H54 (cell line): ENCODE results near the gene PANX3.

ENCODE experiments used
- DNase-seq: peaks from one replicate; pipeline ENCODE4 v3.0.0; 2011; ENCODE audit warnings: low spot score, mixed read lengths; ENCODE audit not compliant: insufficient read length
- FAIRE-seq: peaks from 3 replicates; lab custom pipeline; 2011; peaks lifted over from hg19 to GRCh38; lab: Jason Lieb, UNC
- POLR2A ChIP-seq: IDR thresholded peaks from 2 replicates; pipeline ENCODE4 v1.6.1; 2011; ENCODE audit warnings: low read depth, mild to moderate bottlenecking, low read length

PANX3 gene

GRCh38 chr11:124627546-124627945 lies 16.3 kb downstream of the PANX3 start:
- TF ChIP-seq POLR2A = no peak
- DNase-seq (no peak), FAIRE-seq (no peak)

DNA sequence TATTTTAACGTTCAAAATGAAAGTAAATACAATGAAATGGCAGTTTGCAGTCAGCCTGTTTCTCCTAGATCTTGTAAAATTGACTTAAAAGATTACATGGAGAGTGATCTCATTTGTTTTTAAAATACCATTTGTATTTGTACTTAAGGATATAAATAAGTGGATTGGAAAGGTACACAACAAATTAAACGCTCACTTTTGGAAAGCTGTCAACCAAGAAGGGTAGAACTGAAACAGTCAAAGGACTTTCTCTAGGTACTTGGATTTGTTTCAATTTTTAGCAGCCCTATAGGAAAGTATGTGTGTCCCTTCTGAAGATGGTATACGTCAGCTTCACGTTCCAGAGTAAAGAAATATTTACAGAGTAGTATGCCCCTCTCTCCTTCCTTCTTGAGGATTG lies 18.7 kb downstream of the PANX3 start:
- no peak for TF ChIP-seq POLR2A
- FAIRE-seq = no peak
- no peak for DNase-seq

- FAIRE-seq (no peak), DNase-seq (no peak)
- TF ChIP-seq POLR2A = no peak
Measured at GRCh38 chr11:124633355-124633754, 22.1 kb downstream of the PANX3 start.

- no peak for FAIRE-seq
- DNase-seq = no peak
- TF ChIP-seq POLR2A = no peak
Measured at GRCh38 chr11:124635932-124636331, 24.7 kb downstream of the PANX3 start.

DNA sequence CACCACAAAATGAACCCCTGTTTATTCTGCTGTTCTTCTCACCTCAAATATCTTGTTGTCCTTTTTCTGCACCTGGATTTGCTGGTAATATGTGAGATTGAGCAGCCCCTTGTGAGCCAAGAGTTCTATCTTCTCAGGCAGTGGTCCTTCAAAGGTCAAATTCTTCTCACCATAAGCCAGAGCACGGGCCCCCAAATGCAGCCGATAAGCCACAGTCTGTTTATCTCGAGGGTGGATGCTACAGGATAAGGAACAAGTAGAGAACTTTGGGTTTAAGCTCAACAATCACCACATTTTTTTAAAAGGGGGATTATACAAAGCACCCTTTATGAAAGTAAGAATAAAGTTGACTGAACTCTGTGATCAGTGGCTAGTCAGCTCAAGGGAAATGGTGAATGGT lies 27.3 kb downstream of the PANX3 start:
- FAIRE-seq (no peak), DNase-seq (no peak)
- TF ChIP-seq POLR2A = no peak

DNA sequence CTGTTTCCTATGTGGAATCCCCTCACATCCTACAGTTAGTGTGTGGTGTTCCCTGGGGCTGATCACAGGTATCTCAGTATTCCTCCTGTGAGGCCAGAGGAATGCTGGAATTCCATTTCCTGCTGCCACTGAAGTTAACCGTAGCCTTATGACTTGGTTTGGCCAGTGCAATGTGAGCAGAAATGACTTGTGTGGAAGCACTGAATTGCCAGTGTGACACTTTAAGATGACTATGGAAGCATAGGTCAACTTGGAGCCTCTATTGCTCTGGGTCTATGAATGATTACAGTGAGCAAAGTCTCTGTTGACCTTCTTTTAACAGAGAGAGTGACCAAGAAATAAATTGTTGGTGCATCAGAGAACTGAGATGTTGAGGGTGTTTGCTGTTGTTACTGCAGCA lies 28.0 kb downstream of the PANX3 start:
- no peak for TF ChIP-seq POLR2A
- FAIRE-seq (no peak), DNase-seq (no peak)

GRCh38 chr11:124640666-124641065 lies 29.4 kb downstream of the PANX3 start:
- DNase-seq = no peak

GRCh38 chr11:124642628-124643027 lies 31.4 kb downstream of the PANX3 start:
- no peak for FAIRE-seq

More at GRCh38 chr11:124640666-124641065, 29.4 kb downstream of the PANX3 start:
- no peak for FAIRE-seq
- no peak for TF ChIP-seq POLR2A

DNA sequence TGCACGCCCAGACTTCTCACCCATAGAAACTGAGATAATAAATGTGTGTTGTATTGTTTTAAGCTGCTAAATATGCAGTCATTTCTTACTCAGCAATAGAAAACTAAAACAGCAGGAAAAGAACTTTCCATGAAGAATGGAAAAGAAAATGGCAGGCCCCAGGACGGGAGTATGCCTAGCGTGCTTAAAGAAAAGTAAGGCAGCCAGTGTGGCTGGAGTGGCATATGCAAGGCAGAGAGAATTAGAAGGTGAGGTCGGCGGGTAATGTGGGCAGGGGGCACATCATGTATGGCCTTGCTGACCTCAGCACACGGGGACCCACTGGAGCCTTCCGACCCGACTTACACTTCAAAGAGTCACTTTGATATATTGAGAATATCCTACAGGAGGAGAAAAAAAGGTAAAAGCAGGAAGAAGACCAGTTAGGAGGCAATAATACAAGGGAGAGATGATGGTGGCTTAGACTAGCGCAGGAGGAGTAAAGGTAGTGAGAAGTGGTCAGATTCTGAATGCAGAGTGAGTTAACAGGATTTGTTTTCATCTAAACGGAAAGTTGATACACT lies 31.9 kb downstream of the PANX3 start:
- DNase-seq (no peak), FAIRE-seq (no peak)
- TF ChIP-seq POLR2A = no peak

More at GRCh38 chr11:124642628-124643027, 31.4 kb downstream of the PANX3 start:
- no peak for TF ChIP-seq POLR2A
- DNase-seq = no peak

- peak; percentile 60 for FAIRE-seq
- no peak for TF ChIP-seq POLR2A
- peak; percentile 7 for DNase-seq
Measured at GRCh38 chr11:124643605-124644425, 32.6 kb downstream of the PANX3 start.

DNA sequence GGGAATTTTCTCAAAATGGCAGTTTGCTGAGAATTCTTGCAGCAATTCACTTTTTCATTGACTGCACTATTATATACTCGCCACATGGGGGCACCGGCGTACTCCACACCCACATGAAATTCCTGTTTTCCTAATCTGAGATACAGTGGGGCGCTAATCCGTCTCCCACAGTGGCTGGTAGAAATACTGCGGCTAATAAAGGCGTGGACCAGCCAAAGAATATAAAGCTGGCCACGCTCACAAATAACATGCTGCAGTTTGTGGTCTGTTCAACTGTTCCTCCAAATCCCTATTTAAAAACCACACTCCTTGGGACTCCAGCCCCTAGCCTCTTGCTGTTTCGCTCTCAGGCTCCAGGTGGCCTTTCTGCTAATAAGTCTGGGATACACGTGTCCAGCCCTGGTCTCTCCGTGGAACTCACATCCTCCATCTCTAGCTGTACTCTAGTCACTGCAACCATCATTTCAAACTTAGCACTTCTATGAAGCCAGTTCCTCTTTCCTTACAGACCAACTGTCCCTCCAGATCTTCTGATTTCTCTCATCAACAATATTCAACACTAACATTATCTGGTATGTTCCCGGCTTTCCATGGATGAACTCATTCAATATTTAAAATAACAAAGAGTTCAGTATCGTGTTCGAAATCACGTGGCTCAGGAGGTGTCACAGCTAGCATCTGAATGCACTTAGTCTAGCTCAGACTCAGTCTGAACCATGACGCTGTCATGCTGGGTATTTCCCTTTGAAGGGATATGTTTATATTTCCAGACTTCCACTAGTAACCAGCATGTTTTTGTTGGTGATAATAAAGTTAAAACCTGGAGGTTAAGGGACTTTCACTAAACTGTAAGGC lies 33.4 kb downstream of the PANX3 start:
- peak; percentile 30 for FAIRE-seq
- no peak for TF ChIP-seq POLR2A
- DNase-seq = peak; percentile 12

DNA sequence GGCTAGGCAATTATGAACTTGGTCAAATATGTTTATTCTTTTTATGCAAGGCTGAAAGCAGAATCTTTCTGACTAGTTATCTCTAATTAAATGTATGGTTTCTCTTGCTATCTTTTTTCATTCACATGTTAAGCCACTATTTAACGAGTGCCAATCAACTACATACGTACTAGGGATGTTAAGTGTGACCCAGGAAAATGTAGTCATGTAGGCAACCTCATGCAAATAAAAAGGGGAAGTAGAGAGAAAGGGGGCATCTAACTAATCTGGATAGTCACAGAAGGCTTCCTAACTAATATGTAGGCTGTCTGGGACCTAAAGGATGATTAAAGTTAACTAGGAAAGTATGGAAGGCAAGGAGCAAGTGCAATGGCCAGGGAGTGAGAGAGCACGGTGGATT lies 34.9 kb downstream of the PANX3 start:
- FAIRE-seq (no peak), DNase-seq (no peak)
- TF ChIP-seq POLR2A = no peak

GRCh38 chr11:124648610-124649009 lies 37.4 kb downstream of the PANX3 start:
- DNase-seq (no peak), FAIRE-seq (no peak)
- TF ChIP-seq POLR2A = no peak

DNA sequence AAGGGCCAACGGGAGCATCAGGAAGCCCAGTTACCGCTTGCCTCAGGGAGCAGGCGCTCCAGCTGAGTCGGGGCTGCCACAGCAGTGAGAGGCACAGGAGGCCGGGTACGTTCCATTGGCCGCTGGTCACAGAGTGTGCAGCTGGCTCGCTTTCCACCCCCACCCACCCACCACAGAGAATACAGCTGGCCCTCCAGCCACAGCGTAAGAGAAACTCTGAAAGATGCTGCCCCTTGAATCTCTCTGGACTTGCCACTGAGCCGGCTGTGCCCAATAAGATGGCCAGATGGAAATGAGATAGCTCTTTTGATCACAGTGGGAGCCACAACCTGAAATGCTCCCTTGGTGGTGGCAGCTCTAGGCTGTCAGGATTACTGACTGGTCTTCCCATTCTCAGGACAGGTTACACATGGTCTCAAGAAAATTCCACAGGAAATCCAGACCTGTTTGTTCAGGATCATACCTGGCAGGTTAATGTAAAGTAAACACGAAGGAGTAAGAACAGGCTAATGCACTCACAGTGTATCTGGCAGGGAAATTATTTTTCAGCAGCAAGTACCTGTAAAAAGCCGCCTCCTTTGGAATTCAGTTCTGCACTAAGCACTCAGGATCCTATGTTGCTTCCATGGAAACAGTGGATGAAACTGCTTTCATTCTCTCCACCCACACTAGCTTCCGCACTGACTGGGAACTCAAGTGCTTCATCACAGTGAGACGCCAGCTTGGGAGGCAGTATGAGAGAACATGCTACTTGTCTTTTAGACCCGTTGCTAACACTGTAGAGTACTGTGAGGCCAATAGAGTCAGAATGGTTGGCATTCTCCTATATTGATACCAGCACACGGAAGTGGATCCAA lies 45.8 kb downstream of the PANX3 start:
- no peak for TF ChIP-seq POLR2A
- DNase-seq (no peak), FAIRE-seq (no peak)
